Calu3 (cell line): ENCODE results near the gene MINDY3. TPM values are rescaled to one million over a fixed set of nuclear protein-coding genes. Genes with fewer than 3 reads are reported as not detected.

Experiments used
- BruUV-seq: library from RNA; stranded (reverse); fragments of 400-500 nt; replicated peaks from 2 replicates; lab custom pipeline; 2021; lab: Mats Ljungman, UMichigan
- CTCF ChIA-PET: fragments of 300-600 bp; sonication (Branson Sonifier 250); formaldehyde crosslinking; loops from one replicate; lab custom pipeline; 2022; ENCODE audit warnings: antibody characterized with exemption; lab: Charles Lee
- DNase-seq: peaks from one replicate; pipeline ENCODE4 v3.0.0; 2022
- H3K27ac Mint-ChIP-seq: one replicate; pipeline ENCODE4 v1.8.0; 2022; ENCODE audit warnings: mixed read lengths; ENCODE audit not compliant: unreplicated experiment
- H3K27me3 Mint-ChIP-seq: one replicate; pipeline ENCODE4 v1.8.0; 2022; ENCODE audit warnings: mixed read lengths; ENCODE audit not compliant: unreplicated experiment
- H3K36me3 Mint-ChIP-seq: one replicate; pipeline ENCODE4 v1.8.0; 2022; ENCODE audit warnings: mild to moderate bottlenecking, moderate library complexity, mixed read lengths; ENCODE audit not compliant: insufficient read depth, unreplicated experiment
- H3K4me1 Mint-ChIP-seq: one replicate; pipeline ENCODE4 v1.8.0; 2022; ENCODE audit warnings: mild to moderate bottlenecking, low read depth, mixed read lengths; ENCODE audit not compliant: unreplicated experiment
- H3K4me3 Mint-ChIP-seq: one replicate; pipeline ENCODE4 v1.8.0; 2022; ENCODE audit warnings: mild to moderate bottlenecking, low read depth, moderate library complexity, mixed read lengths; ENCODE audit not compliant: unreplicated experiment
- H3K9me3 Mint-ChIP-seq: one replicate; pipeline ENCODE4 v1.8.0; 2022; ENCODE audit warnings: low read depth, mixed read lengths; ENCODE audit not compliant: unreplicated experiment
- intact Hi-C: fragments of 100-400 bp; cut with micrococcal nuclease; formaldehyde crosslinking; loops from one replicate; pipeline ENCODE4 v1.10.0; 2022; ENCODE audit not compliant: unreplicated experiment
- total RNA-seq: library from RNA; stranded (reverse); gene quantifications from 2 replicates; pipeline ENCODE4 v1.2.3, GENCODE V29; 2022
- TF ChIP-seq, protein P1 (sequence below): fragments of 200-600 bp; IDR thresholded peaks from one replicate; pipeline ENCODE4 v1.8.0; 2022; ENCODE audit warnings: antibody characterized with exemption; ENCODE audit not compliant: unreplicated experiment

The MINDY3 gene
- total RNA-seq, 1 experiment from 2014 or later = 17.8 TPM

GRCh38 chr10:15792777-15793176 is 67.5 kb downstream of the MINDY3 start:
- intact Hi-C loops = no loop called here
- H3K4me3 Mint-ChIP-seq = no peak overlapping the region
- CTCF ChIA-PET = no interaction called here
- BruUV-seq = no TSS peak
- no peaks in the 10 kb centered on the region for H3K36me3 Mint-ChIP-seq
- no peaks in the 10 kb centered on the region for H3K27me3 Mint-ChIP-seq
- no peaks in the 10 kb centered on the region for H3K9me3 Mint-ChIP-seq
- no peak for DNase-seq
- H3K4me1 Mint-ChIP-seq = peaks cover 8% of the 10 kb centered on the region
- TF ChIP-seq, protein P1, sequence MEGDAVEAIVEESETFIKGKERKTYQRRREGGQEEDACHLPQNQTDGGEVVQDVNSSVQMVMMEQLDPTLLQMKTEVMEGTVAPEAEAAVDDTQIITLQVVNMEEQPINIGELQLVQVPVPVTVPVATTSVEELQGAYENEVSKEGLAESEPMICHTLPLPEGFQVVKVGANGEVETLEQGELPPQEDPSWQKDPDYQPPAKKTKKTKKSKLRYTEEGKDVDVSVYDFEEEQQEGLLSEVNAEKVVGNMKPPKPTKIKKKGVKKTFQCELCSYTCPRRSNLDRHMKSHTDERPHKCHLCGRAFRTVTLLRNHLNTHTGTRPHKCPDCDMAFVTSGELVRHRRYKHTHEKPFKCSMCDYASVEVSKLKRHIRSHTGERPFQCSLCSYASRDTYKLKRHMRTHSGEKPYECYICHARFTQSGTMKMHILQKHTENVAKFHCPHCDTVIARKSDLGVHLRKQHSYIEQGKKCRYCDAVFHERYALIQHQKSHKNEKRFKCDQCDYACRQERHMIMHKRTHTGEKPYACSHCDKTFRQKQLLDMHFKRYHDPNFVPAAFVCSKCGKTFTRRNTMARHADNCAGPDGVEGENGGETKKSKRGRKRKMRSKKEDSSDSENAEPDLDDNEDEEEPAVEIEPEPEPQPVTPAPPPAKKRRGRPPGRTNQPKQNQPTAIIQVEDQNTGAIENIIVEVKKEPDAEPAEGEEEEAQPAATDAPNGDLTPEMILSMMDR = no peak
- H3K27ac Mint-ChIP-seq = no peak overlapping the region

DNA sequence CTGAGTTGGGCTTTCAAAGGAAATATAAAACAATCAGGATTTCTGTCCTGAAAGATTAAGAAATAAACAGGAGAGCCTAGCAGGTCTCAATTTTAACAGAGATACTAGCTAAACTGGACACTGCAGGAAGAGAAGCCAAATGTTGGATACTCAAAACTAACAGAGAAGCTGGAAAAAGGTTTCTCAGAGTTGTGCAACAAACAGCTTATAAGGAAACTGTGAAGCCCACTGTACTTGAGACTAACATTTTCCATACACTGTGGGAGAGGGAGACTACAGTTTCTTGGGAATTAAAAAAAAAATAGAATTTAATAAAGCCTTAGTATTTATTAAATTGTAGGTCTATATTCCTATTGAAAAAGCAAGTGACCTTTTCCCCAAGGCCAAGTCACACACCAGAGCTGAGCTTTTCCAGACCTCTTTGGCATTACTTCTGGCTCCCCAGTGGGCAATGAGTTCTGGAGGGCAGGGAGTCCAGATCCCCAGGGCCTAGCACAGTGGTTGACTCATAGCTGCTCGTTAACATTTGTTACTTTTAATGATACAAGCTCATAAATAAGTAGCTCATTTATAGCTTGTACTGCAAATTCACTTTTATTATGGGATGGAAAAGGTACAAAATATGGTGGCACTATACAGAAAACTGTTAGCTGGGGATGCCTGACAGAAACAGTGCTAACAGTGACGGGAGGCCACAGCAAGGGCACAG is 68.3 kb downstream of the MINDY3 start:
- BruUV-seq = no TSS peak
- intact Hi-C loops = no loop called here
- Mint-ChIP-seq H3K9me3 (no peaks in the 10 kb centered on the region), H3K4me1 (peaks cover 8% of the 10 kb centered on the region), H3K36me3 (no peaks in the 10 kb centered on the region), H3K27me3 (no peaks in the 10 kb centered on the region), H3K4me3 (no peak overlapping the region), H3K27ac (no peak overlapping the region)
- DNase-seq = no peak
- CTCF ChIA-PET = no interaction called here
- TF ChIP-seq, protein P1 = no peak

DNA sequence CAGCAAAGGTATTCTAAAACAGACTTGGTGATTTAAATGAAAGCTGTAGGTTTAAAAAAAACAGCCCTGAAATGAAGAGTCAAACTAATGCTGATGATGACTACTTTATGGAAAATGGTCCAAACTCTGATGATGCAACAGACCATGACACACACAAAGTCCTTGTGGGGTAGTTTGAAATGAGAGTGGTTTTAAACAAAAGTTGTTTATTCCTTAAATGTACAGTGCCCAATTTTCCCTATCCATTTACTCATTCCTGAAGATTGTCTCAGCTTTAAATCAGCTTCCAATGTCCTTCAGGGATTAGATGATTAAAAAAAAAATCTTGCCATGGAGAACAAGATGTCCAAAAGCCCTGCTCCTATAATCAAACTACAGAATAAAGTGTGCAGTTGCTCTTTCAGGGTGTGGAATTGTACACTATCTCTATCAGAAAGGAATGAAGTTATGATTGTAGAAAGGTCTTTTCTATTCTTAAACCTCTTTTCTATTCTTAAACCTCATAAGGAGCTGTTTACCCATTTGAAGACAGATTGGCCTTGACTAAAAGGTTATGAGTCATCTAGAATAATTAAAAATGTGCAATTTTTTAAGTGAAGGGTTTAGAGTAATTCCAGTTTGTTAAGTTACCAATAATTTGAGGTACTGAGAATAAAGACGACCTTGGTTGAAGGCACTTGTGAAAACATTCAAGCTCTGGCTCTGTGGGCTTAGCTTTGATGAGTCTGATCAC is 70.3 kb downstream of the MINDY3 start:
- Mint-ChIP-seq H3K27ac (no peak overlapping the region), H3K4me1 (peaks cover 12% of the 10 kb centered on the region), H3K4me3 (no peak overlapping the region), H3K27me3 (no peaks in the 10 kb centered on the region), H3K9me3 (no peaks in the 10 kb centered on the region), H3K36me3 (peaks cover 2% of the 10 kb centered on the region)
- CTCF ChIA-PET = no interaction called here
- intact Hi-C loops = no loop called here
- TF ChIP-seq, protein P1 = no peak
- no peak for DNase-seq
- no TSS peak for BruUV-seq

DNA sequence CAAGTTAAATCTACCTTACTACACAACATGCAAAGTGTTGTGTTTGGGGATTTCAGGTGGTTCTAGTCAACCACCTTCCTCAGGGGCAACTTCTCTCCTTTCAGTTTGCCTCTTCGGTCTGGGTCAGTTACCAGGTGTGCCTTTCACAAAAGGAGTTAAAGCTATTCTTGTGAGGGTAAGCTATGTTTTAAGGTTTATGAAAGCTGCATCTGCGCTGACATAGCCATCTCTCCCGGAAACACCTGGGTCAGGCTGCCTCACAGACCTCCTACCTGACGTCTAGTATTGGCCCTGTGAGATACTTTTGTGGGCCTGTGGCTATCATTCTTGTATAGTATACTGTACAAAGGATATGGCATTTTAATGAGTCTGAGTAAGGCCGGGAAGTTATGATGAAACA is 72.9 kb downstream of the MINDY3 start:
- H3K27ac Mint-ChIP-seq = no peak overlapping the region
- CTCF ChIA-PET = no interaction called here

More for the DNA sequence above, 72.9 kb downstream of the MINDY3 start:
- Mint-ChIP-seq H3K36me3 (peaks cover 11% of the 10 kb centered on the region), H3K9me3 (no peaks in the 10 kb centered on the region), H3K4me1 (peaks cover 38% of the 10 kb centered on the region), H3K27me3 (no peaks in the 10 kb centered on the region), H3K4me3 (no peak overlapping the region)
- TF ChIP-seq, protein P1 = no peak
- DNase-seq = no peak
- no TSS peak for BruUV-seq
- intact Hi-C loops = no loop called here
